NCI-H2227 (cell line): ENCODE results near the gene ASB4.
"Not testable (repeated sequence)": the region's sequence is repeated elsewhere in the genome, so short reads cannot be mapped to it uniquely, and the experiment has no call there.

ENCODE experiments used
- DNase-seq: peaks from one replicate; lab custom pipeline; 2025; ENCODE audit not compliant: unreplicated experiment; lab: John Stamatoyannopoulos, UW

The ASB4 gene

GRCh38 chr7:95549818-95550529 is 64.2 kb downstream of the ASB4 start:
- DNase-seq = no peak

- DNase-seq = no peak
Measured at GRCh38 chr7:95550546-95550945, 64.8 kb downstream of the ASB4 start.

GRCh38 chr7:95552010-95552926 is 66.5 kb downstream of the ASB4 start:
- not testable (repeated sequence) for DNase-seq

- DNase-seq = no peak
Measured at GRCh38 chr7:95553939-95554338, 68.2 kb downstream of the ASB4 start.

- DNase-seq = no peak
Measured at GRCh38 chr7:95556777-95557176, 71.0 kb downstream of the ASB4 start.

GRCh38 chr7:95558864-95559263 is 73.1 kb downstream of the ASB4 start:
- DNase-seq = no peak

GRCh38 chr7:95560674-95561073 is 74.9 kb downstream of the ASB4 start:
- DNase-seq = no peak

GRCh38 chr7:95569720-95570119 is 84.0 kb downstream of the ASB4 start:
- no peak for DNase-seq

GRCh38 chr7:95577137-95577536 is 91.4 kb downstream of the ASB4 start:
- DNase-seq = no peak

- DNase-seq = peak; percentile 85
Measured at GRCh38 chr7:95578299-95578855, 92.6 kb downstream of the ASB4 start.

- no peak for DNase-seq
Measured at GRCh38 chr7:95579318-95579717, 93.6 kb downstream of the ASB4 start.

- no peak for DNase-seq
Measured at GRCh38 chr7:95581467-95581866, 95.7 kb downstream of the ASB4 start.

GRCh38 chr7:95582578-95583293 is 97.0 kb downstream of the ASB4 start:
- DNase-seq = no peak

GRCh38 chr7:95583834-95584621 is 98.3 kb downstream of the ASB4 start:
- no peak for DNase-seq

GRCh38 chr7:95584769-95585425 is 99.2 kb downstream of the ASB4 start:
- no peak for DNase-seq

GRCh38 chr7:95585426-95585789 is 99.7 kb downstream of the ASB4 start:
- DNase-seq = no peak

GRCh38 chr7:95586951-95587301 is 101.2 kb downstream of the ASB4 start:
- no peak for DNase-seq

GRCh38 chr7:95589031-95589430 is 103.3 kb downstream of the ASB4 start:
- no peak for DNase-seq

- DNase-seq = no peak
Measured at GRCh38 chr7:95589766-95590165, 104.0 kb downstream of the ASB4 start.
